ENCODE measurements around the gene PARPBP. TPM values are rescaled to one million over a fixed set of nuclear protein-coding genes. Genes with fewer than 3 reads are reported as not detected.

The PARPBP gene
- total and polyA plus RNA-seq, 10 donors: 2.9 to 7.7 (median 5.1) TPM

DNA sequence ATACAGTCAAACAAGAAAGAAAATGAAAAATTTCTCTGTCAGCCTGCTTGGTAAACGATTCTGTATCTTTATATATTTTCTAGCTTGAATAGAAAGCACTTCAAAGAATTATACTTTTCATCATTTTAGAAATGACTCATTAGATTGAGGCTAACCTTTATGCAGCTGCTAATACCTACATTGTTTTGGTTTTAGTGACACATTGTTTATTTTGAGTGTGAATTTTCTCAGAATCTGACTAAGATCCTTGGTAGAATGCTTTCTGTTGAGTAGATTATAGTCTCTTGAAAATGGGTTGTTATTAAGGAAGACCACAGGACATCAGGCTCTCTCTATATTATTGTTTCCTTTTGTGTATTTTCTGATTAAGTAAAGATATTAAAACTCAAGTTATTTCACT, 77.8 kb downstream of the PARPBP start, which contains the start of gene PMCH:
TSS of gene PMCH (minus strand) at position 45 of the 400 bp plus-strand sequence. CDS start 63 bp downstream, outside the sequence.
- 65 to 83% (median 77%) methylated on average over 1 of the region's 1 CpG for WGBS, 5 donors
- intact Hi-C loops (cut with DNase I; ENCODE audit: low total_unique reads): no loop called here

DNA sequence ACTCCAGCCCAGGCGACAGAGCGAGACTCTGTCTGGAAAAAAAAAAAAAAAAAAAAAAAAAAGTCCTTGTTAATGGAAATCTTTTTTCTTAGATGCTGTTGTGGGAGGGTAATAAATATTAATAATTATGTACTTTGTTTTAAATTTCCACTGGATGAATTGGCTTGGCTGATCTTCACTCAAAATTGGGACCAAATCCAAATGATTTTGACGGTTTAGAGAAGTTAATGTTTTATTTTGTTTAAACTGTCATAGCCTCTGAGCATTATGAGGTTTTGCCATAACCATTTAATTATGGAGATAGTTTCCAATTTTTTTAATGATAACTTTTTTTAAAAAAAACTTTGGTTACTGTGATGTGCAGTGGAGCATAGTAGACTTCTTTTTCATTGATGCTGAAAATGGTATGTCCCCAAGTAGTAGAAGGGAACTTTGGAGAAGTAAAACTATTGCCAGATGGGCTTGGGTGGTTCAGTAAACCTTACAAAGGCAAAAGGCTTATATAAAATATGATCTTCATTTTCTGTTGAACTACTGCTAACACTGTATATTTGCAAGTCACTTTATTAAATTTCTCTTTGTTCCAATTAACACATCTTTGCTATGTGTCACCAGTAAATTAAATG, 81.6 kb downstream of the PARPBP start:
- Histone ChIP-seq H3K27me3 (replicated peaks in 1 of 7) (no peaks in the 10 kb centered on the region), H3K9me3 (no peaks in the 10 kb centered on the region), H3K4me1 (no peaks in the 10 kb centered on the region), H3K27ac (no peak overlapping the region), H3K36me3 (no peaks in the 10 kb centered on the region), H3K4me3 (no peak overlapping the region)
- DNase-seq: no peak
- 86 to 91% (median 87%) methylated on average over 3 of the region's 3 CpGs for WGBS, 5 donors
- intact Hi-C loops (cut with DNase I; ENCODE audit: low total_unique reads): no loop called here
- TF ChIP-seq POLR2A (IDR thresholded peaks at IDR 0.05) (no peak), POLR2AphosphoS5 (IDR thresholded peaks at IDR 0.05) (no peak)
- TF ChIP-seq, protein P1, sequence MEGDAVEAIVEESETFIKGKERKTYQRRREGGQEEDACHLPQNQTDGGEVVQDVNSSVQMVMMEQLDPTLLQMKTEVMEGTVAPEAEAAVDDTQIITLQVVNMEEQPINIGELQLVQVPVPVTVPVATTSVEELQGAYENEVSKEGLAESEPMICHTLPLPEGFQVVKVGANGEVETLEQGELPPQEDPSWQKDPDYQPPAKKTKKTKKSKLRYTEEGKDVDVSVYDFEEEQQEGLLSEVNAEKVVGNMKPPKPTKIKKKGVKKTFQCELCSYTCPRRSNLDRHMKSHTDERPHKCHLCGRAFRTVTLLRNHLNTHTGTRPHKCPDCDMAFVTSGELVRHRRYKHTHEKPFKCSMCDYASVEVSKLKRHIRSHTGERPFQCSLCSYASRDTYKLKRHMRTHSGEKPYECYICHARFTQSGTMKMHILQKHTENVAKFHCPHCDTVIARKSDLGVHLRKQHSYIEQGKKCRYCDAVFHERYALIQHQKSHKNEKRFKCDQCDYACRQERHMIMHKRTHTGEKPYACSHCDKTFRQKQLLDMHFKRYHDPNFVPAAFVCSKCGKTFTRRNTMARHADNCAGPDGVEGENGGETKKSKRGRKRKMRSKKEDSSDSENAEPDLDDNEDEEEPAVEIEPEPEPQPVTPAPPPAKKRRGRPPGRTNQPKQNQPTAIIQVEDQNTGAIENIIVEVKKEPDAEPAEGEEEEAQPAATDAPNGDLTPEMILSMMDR (IDR thresholded peaks at IDR 0.05 in 8 of 11, conservative IDR thresholded peaks at IDR 0.05 in 3 of 11): no peak

More for the DNA sequence above, 77.8 kb downstream of the PARPBP start, which contains the start of gene PMCH:
- Histone ChIP-seq H3K27ac (no peak within 1 kb of the TSS), H3K4me1 (no peaks in the 10 kb centered on the region), H3K27me3 (replicated peaks in 1 of 7) (no peaks in the 10 kb centered on the region), H3K9me3 (no peaks in the 10 kb centered on the region), H3K4me3 (no peak within 1 kb of the TSS), H3K36me3 (no peaks in the 10 kb centered on the region)
- TF ChIP-seq POLR2AphosphoS5 (IDR thresholded peaks at IDR 0.05): no peak
- TF ChIP-seq, protein P1 (IDR thresholded peaks at IDR 0.05 in 8 of 11, conservative IDR thresholded peaks at IDR 0.05 in 3 of 11): no peak
- TF ChIP-seq POLR2A (IDR thresholded peaks at IDR 0.05): no peak
- DNase-seq: no peak

- whole genome bisulfite sequencing, 5 donors: 62 to 76% (median 68%) methylated on average over 4 of the region's 4 CpGs
- H3K9me3 ChIP-seq: no peaks in the 10 kb centered on the region
- no peak overlapping the region for H3K27ac ChIP-seq
- intact Hi-C loops (cut with DNase I; ENCODE audit: low total_unique reads): no loop called here
- no peaks in the 10 kb centered on the region for H3K36me3 ChIP-seq
- H3K27me3 ChIP-seq (replicated peaks in 1 of 7): no peaks in the 10 kb centered on the region
- DNase-seq: no peak
- no peak overlapping the region for H3K4me3 ChIP-seq
- no peaks in the 10 kb centered on the region for H3K4me1 ChIP-seq
- TF ChIP-seq, protein P1 (IDR thresholded peaks at IDR 0.05 in 8 of 11, conservative IDR thresholded peaks at IDR 0.05 in 3 of 11): no peak
- TF ChIP-seq POLR2A (IDR thresholded peaks at IDR 0.05): no peak
- TF ChIP-seq POLR2AphosphoS5 (IDR thresholded peaks at IDR 0.05): no peak
Measured at GRCh38 chr12:102202556-102202955, 82.6 kb downstream of the PARPBP start.

DNA sequence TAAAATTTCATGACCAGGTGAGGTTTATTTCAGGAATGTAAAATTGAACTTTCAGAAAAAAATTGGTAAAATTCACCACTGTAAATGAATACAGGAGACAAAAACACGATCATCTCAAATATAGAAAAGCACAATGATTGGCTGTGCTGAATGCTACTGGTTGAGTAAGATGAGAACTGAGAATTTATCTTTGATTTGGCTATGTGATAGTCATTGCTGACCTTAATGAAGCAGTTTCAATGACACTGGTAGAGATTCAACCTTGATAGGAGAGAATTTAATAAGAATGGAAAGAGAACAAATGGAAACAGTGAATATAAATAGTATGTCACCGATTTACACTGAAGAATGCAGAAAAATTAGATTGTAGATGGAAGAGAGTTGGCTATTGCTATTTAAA, 84.0 kb downstream of the PARPBP start:
- Histone ChIP-seq H3K4me1 (no peaks in the 10 kb centered on the region), H3K27me3 (replicated peaks in 1 of 7) (no peaks in the 10 kb centered on the region), H3K4me3 (no peak overlapping the region), H3K9me3 (peaks cover 0 to 15% (median 10%) of the 10 kb centered on the region in 8 donors), H3K36me3 (peaks cover 0 to 5% (median 0%) of the 10 kb centered on the region in 6 donors), H3K27ac (no peak overlapping the region)
- intact Hi-C loops (cut with DNase I; ENCODE audit: low total_unique reads): no loop called here
- DNase-seq: no peak
- TF ChIP-seq POLR2AphosphoS5 (IDR thresholded peaks at IDR 0.05) (no peak), POLR2A (IDR thresholded peaks at IDR 0.05) (no peak)
- TF ChIP-seq, protein P1 (IDR thresholded peaks at IDR 0.05 in 8 of 11, conservative IDR thresholded peaks at IDR 0.05 in 3 of 11): no peak
- 91 to 93% (median 92%) methylated on average over 2 of the region's 2 CpGs for WGBS, 5 donors
